SJSA1 (cell line): ENCODE measurements around the gene HEPHL1. TPM values are rescaled to one million over a fixed set of nuclear protein-coding genes. Genes with fewer than 3 reads are reported as not detected.
A peak's percentile ranks its signal among the peaks of the same experiment; 100 is the strongest.

ENCODE experiments used
- DNase-seq, 2 experiments: peaks; one replicate each; pipeline ENCODE4 v3.0.0-alpha.2; 2015 to 2020; ENCODE audit warnings: low spot score in 2 of 2, low read depth in 1 of 2
- H3K27ac ChIP-seq: fragments of 250-450 bp; sonication (Bioruptor Pico); 2 replicates; pipeline ENCODE4 v1.5.1; 2020; ENCODE audit warnings: mild to moderate bottlenecking, moderate library complexity
- H3K27me3 ChIP-seq: fragments of 250-450 bp; sonication (Bioruptor Pico); replicated peaks from 2 replicates; pipeline ENCODE4 v1.5.1; 2020; ENCODE audit warnings: mild to moderate bottlenecking, moderate library complexity
- H3K36me3 ChIP-seq: fragments of 250-450 bp; sonication (Bioruptor Pico); 2 replicates; pipeline ENCODE4 v1.5.1; 2020; ENCODE audit warnings: mild to moderate bottlenecking
- H3K4me1 ChIP-seq: fragments of 250-450 bp; sonication (Bioruptor Pico); replicated peaks from 2 replicates; pipeline ENCODE4 v1.6.1; 2021; ENCODE audit warnings: mild to moderate bottlenecking
- H3K4me3 ChIP-seq: fragments of 250-450 bp; sonication (Bioruptor Pico); 2 replicates; pipeline ENCODE4 v1.5.1; 2020; ENCODE audit warnings: mild to moderate bottlenecking
- H3K9me3 ChIP-seq: fragments of 250-450 bp; sonication (Bioruptor Pico); replicated peaks from 2 replicates; pipeline ENCODE4 v1.5.1; 2020; ENCODE audit warnings: mild to moderate bottlenecking
- total RNA-seq: library from RNA; depleted of rRNA; stranded (reverse); fragments of >200 nt; shearing (Covaris generic); gene quantifications from 2 replicates; pipeline ENCODE4 v1.2.3, GENCODE V29; 2014

HEPHL1 gene
- total RNA-seq, 1 experiment from 2014 or later, result not detected

DNA sequence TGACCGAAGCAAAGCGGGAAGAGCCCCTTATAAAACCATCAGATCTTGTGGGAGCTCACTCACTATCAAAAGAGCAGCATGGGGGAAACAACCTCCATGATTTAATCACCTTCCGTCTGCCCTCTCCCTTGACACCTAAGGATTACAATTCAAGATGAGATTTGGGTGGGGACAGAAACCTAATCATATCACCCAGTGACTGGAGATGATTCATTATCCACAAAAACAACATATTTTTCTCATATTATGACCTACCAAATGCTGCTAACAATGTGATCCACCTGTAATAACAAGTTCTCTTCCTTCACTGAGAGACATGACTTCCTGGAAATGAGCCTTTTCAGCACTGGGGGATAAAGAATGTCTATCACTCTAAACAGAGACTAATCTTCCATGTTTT is 23.4 kb upstream of the HEPHL1 start:
- Histone ChIP-seq H3K4me3 (no peak overlapping the region), H3K9me3 (no peaks in the 10 kb centered on the region), H3K36me3 (no peaks in the 10 kb centered on the region), H3K27me3 (no peaks in the 10 kb centered on the region), H3K4me1 (no peaks in the 10 kb centered on the region), H3K27ac (no peak overlapping the region)
- no peak for DNase-seq

DNA sequence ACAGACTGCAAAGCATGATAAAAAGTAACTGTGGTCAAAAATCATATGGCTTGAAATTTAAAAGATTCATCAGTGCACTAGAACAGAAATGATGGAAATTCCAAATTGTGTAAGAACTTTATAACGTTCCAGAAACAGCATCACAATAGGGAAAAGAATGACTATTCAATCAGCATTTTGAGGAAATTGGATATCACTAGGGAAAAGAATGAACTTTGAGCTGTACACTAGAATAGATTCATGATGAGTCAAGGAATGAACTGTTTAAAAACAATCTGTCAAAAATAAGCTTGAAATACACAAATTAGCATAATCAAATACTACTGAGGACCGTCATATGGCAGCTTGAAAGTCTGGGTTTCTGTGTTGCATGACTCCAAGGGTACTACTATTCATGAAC is 20.5 kb upstream of the HEPHL1 start:
- no peak for DNase-seq
- H3K36me3 ChIP-seq, result no peaks in the 10 kb centered on the region
- no peaks in the 10 kb centered on the region for H3K9me3 ChIP-seq
- no peaks in the 10 kb centered on the region for H3K27me3 ChIP-seq
- no peak overlapping the region for H3K4me3 ChIP-seq
- H3K4me1 ChIP-seq, result no peaks in the 10 kb centered on the region
- no peak overlapping the region for H3K27ac ChIP-seq

DNA sequence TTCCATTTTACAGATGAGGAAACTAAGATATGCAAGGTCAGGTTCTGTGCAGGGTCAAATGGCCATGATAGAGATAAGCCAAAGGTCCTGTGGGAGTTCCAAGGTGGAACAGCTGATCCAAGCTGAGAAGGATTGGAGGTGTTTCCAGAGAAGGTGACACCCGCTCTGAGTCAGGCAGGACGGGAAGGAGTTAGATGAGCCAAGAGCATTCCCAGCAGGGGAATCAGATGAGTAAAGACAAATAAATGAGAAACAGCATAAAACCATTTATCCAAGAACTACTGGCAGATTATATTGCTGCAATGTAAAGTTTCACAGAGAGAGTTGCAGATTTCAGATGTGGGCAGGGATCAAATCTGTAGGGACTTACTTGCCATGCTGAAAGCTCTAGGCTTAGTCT is 18.9 kb upstream of the HEPHL1 start:
- H3K9me3 ChIP-seq, result no peaks in the 10 kb centered on the region
- H3K27ac ChIP-seq, result no peak overlapping the region
- H3K27me3 ChIP-seq, result no peaks in the 10 kb centered on the region
- no peak for DNase-seq
- H3K4me3 ChIP-seq, result no peak overlapping the region
- H3K4me1 ChIP-seq, result no peaks in the 10 kb centered on the region
- H3K36me3 ChIP-seq, result no peaks in the 10 kb centered on the region

DNA sequence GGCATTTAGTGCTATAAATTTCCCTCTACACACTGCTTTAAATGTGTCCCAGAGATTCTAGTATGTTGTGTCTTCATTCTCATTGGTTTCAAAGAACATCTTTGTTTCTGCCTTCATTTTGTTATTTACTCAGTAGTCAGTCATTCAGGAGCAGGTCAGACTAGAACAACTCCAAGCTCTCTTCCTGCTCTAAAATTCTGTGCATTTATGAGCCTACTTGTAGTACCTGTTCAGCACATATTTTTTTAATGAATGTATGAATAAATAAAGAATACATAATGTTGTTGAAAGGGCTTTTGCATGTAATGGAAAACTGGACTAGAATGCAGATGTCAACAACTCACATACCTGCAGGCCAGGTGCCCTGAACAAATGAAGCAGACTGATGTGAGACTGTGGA is 13.7 kb upstream of the HEPHL1 start:
- DNase-seq, result no peak
- Histone ChIP-seq H3K27me3 (no peaks in the 10 kb centered on the region), H3K4me1 (no peaks in the 10 kb centered on the region)

DNA sequence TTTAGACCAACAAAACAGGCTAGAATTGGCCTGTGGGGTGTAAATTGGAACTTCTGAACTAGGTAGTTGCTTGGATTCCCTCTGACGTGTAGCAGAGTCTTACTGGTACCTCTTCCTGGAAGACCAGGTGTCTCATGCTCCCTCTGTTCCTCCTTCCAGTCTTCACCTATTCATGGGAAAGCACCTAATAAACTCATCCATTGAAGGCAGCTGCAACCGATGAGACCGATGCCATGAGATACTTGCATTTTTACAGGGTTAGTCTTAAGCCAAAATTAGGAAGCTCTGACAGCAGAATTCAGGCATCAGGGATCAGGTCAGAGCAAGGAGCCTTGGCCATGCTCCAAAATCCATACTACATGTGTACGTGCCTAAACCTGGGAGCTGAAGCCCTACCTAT is 13.2 kb upstream of the HEPHL1 start:
- no peak overlapping the region for H3K4me3 ChIP-seq
- H3K27ac ChIP-seq, result no peak overlapping the region
- no peaks in the 10 kb centered on the region for H3K36me3 ChIP-seq
- no peak for DNase-seq
- H3K9me3 ChIP-seq, result no peaks in the 10 kb centered on the region
- H3K27me3 ChIP-seq, result no peaks in the 10 kb centered on the region
- H3K4me1 ChIP-seq, result no peaks in the 10 kb centered on the region

More for the DNA sequence above, 13.7 kb upstream of the HEPHL1 start:
- Histone ChIP-seq H3K27ac (no peak overlapping the region), H3K4me3 (no peak overlapping the region), H3K9me3 (no peaks in the 10 kb centered on the region), H3K36me3 (no peaks in the 10 kb centered on the region)

DNA sequence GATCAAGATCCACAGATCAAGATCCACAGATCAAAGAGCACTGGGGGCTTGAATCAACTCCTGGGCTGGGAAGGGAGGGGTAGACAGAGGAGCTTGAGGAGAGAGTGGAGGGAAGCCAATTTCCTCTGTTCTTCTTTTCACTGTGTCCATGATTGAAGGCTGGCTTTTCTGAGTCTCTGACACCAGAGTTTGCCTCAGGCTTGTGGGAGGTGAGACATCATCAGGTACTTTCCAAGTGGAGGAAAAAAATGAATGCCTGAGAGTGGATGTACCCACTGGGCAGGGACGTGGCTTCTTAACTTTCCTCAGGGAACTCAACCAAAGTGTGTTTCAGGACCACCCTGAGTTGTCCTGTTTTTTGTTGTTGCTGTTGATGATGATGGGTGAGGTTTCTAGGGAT is 11.0 kb upstream of the HEPHL1 start:
- Histone ChIP-seq H3K9me3 (no peaks in the 10 kb centered on the region), H3K36me3 (no peaks in the 10 kb centered on the region), H3K4me3 (no peak overlapping the region), H3K4me1 (no peaks in the 10 kb centered on the region), H3K27me3 (no peaks in the 10 kb centered on the region), H3K27ac (no peak overlapping the region)
- DNase-seq, result no peak

DNA sequence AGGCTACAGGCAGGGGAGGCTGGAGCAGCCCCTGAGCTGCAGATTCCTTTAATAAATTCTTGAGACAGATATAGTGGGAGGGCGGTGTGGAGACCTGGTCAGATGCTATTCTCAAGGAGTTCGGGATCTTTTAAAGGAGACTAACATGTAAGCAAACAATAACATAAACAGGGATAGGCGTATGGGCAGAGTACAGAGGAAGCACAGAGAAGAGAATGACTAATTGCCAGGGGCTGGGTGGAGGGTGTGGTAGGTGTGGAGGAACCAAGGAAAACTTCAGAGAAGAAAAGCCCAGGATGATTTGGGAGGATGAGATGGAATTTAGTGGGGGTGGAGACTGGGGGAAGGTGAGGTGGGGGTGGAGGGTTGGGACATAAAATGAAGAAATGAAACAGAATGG is 9.7 kb upstream of the HEPHL1 start:
- no peaks in the 10 kb centered on the region for H3K27me3 ChIP-seq
- no peak for DNase-seq
- no peaks in the 10 kb centered on the region for H3K9me3 ChIP-seq
- no peaks in the 10 kb centered on the region for H3K4me1 ChIP-seq
- no peaks in the 10 kb centered on the region for H3K36me3 ChIP-seq
- H3K27ac ChIP-seq, result no peak overlapping the region
- H3K4me3 ChIP-seq, result no peak overlapping the region

DNA sequence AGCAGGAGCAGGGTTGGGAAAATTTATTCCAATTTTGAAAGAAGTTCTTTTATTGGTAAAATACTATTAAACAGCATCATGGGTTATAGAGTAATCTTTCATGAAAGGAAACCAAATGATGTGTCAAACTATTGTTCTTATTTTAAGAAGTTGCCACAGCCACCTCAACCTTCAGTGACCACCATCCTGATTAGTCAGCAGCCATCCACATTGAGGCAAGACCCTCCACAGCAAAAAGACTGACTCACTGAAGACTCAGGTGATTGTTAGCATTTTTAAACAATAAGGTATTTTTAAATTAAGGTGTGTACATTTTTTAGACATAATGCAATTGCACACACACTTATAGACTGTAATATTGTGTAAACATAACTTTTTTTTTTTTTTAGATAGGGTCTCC is 3.7 kb upstream of the HEPHL1 start:
- peak; percentile 13 to 37 for DNase-seq
- H3K4me3 ChIP-seq, result no peak overlapping the region
- no peaks in the 10 kb centered on the region for H3K36me3 ChIP-seq
- H3K4me1 ChIP-seq, result peaks cover 15% of the 10 kb centered on the region; the same call in 1 of the 2 replicates
- no peak overlapping the region for H3K27ac ChIP-seq
- no peaks in the 10 kb centered on the region for H3K27me3 ChIP-seq
- no peaks in the 10 kb centered on the region for H3K9me3 ChIP-seq

DNA sequence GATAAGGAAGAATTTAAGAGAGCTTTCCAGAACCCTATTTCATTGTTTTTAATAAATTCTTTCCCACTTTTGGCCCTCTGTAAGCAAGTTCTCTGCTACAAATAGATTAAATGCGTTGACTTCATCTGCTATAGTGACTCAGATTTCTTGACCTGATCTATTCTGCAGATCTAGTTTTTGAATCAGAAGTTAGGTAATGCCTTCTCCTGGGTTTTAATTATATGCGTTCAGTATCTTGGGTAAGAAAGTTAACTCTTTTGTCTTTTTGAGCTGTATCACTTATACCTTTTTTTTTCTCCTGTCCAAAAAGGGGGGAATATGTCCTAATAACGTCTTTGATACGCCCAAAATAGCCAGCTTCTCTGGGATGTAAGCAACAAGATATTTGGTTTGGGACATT is 2.4 kb upstream of the HEPHL1 start:
- Histone ChIP-seq H3K36me3 (no peaks in the 10 kb centered on the region), H3K4me3 (no peak overlapping the region), H3K4me1 (peaks cover 15% of the 10 kb centered on the region; the same call in 1 of the 2 replicates), H3K27me3 (no peaks in the 10 kb centered on the region), H3K27ac (no peak overlapping the region), H3K9me3 (no peaks in the 10 kb centered on the region)
- no peak for DNase-seq

DNA sequence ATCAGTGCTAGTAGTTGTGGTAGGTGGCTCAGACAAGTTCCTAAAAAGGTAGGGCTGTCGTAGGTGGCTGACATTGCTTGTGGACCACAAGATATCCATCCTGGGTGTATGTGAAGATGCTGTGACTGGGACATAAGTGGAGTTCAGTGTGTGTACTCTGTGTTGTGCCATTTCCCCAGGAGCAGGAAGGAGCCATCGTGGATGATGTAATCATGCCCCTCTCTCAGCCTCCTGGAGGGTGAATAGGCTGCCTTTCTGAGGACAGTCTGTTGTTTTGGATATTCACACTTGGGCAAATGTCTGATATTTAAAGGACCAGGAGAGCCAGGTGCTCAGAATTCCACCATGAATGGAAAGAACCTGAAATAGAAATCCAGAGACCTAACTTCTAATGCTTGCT is 2.7 kb downstream of the HEPHL1 start:
- Histone ChIP-seq H3K4me1 (no peaks in the 10 kb centered on the region), H3K4me3 (no peak overlapping the region), H3K27me3 (no peaks in the 10 kb centered on the region), H3K36me3 (no peaks in the 10 kb centered on the region), H3K9me3 (no peaks in the 10 kb centered on the region), H3K27ac (no peak overlapping the region)
- no peak for DNase-seq

DNA sequence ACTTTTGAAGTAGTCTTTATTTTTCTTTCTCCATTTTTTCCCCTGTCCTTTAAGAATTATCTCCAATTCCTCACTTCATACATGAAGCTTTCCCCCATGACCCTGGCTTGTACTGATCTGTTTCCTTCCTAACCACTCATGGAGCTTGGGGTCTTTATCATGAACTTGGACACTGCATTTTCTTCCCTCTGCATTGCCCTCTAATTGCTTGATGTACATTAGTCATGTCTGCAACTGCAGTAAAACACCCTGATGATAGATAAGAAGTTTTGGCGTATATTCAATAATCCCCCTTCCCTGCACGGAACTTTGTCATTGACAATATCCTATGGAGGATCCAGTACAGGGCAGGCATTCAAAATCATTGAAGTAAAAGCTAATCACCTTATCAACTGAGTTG is 3.4 kb downstream of the HEPHL1 start:
- H3K27ac ChIP-seq, result no peak overlapping the region
- no peaks in the 10 kb centered on the region for H3K36me3 ChIP-seq
- no peaks in the 10 kb centered on the region for H3K4me1 ChIP-seq
- H3K9me3 ChIP-seq, result no peaks in the 10 kb centered on the region
- no peak overlapping the region for H3K4me3 ChIP-seq
- no peaks in the 10 kb centered on the region for H3K27me3 ChIP-seq
- DNase-seq, result no peak

DNA sequence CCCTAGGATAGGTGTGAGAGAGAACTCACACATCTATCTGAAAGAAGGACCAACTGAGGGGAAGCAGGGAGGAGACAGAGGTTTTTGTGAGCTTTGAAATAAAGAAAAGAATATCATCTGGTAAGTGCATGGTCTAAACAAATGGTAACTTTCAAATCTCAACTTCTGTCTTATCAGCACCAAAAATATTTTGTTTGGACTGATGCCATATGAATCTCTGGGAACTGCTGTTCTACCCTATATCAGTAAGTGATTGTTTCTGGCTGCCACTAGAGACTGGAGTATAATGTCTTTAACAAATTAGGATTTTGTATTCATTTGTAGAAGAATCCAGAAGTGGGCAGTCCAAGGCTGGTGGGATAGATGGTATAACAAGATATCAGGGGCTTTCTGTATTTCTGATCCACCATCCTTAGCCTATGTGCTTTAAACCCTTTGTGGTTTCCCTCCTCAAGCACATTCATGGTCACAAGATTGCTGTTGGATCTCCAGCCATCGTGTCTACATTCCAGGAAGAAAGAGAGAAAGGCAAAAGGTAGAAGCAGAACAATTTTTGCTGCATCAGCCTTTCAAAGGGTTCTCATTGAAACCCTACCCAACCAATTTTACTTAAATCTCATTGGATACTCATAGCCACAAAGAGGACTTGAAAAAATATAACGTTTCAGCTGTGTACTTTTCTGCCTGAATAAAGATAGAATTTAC is 4.7 kb downstream of the HEPHL1 start:
- Histone ChIP-seq H3K27me3 (no peaks in the 10 kb centered on the region), H3K4me1 (no peaks in the 10 kb centered on the region), H3K36me3 (no peaks in the 10 kb centered on the region), H3K27ac (no peak overlapping the region), H3K9me3 (no peaks in the 10 kb centered on the region), H3K4me3 (no peak overlapping the region)
- no peak for DNase-seq

DNA sequence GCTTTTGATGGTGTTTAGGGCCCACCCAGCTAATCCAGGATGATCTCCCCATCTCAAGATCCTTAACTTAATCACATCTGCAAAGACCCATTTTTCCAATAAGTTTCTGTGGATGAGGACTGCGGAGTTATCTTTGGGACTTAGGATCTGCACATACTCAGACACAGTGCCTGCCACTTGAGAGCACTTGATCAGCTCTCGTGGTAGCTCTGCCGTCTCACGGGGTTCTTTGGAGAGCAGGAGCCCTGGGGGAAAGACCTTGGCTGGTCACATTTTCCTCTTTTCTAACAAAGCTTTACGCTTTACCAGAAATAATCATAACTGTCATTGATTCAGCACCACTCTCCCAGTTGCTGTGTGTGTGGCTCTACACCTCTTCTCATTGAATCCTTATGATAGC is 6.1 kb downstream of the HEPHL1 start:
- Histone ChIP-seq H3K4me3 (no peak overlapping the region), H3K4me1 (no peaks in the 10 kb centered on the region), H3K36me3 (no peaks in the 10 kb centered on the region), H3K27ac (no peak overlapping the region), H3K9me3 (no peaks in the 10 kb centered on the region), H3K27me3 (no peaks in the 10 kb centered on the region)
- no peak for DNase-seq

DNA sequence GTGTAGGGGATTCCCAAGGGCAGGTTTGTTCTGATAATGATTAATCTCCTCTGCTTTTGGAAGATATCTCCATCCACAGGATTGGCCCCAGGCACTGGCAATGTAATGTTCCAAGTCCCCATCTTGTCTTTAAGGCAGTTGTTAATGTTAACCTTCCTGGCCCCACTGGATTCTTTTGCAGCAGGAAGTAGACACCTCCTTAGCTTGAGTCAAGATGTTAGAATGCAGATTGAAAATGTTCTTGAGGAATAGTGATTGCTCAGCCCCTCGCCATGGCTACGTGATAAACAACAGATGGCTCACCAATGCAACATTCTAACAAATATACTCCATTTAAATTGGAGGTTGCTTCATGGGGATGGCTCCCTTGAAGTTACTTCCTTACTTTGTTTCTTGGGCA is 7.3 kb downstream of the HEPHL1 start:
- DNase-seq, result no peak
- H3K4me1 ChIP-seq, result no peaks in the 10 kb centered on the region
- no peaks in the 10 kb centered on the region for H3K36me3 ChIP-seq
- H3K27me3 ChIP-seq, result no peaks in the 10 kb centered on the region
- no peak overlapping the region for H3K27ac ChIP-seq
- H3K4me3 ChIP-seq, result no peak overlapping the region
- H3K9me3 ChIP-seq, result no peaks in the 10 kb centered on the region

DNA sequence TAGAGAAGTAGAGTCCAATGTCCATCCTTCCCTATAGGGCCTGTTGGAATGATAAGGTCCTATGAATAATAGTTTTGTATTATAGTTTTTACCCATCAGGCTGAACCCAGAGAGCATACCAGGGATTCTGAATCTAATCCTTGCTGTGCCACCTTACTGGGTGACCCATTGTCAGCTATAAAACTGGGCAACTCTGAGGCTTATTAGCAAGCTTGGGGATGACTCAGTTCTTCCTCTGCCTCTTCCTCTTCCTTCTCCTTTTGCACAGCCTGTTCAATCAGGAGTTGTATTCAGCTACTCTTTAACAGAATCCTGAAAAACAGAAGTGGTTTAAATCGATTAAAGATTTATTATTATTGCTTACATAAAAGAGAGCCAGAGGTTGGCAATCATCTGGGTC is 8.9 kb downstream of the HEPHL1 start:
- no peaks in the 10 kb centered on the region for H3K27me3 ChIP-seq
- H3K27ac ChIP-seq, result no peak overlapping the region
- no peaks in the 10 kb centered on the region for H3K4me1 ChIP-seq
- H3K9me3 ChIP-seq, result no peaks in the 10 kb centered on the region
- no peaks in the 10 kb centered on the region for H3K36me3 ChIP-seq
- H3K4me3 ChIP-seq, result no peak overlapping the region
- no peak for DNase-seq
